HEK293T (cell line): ENCODE results near the gene MSMB.

Source experiments
- FOXM1 ChIP-seq: fragments of 450-650 bp; IDR thresholded peaks from 2 replicates; pipeline ENCODE4 v1.6.1; 2017; ENCODE audit warnings: mild to moderate bottlenecking, borderline replicate concordance
- HDGF ChIP-seq: fragments of 450-650 bp; IDR thresholded peaks from 2 replicates; pipeline ENCODE4 v1.6.1; 2017; ENCODE audit warnings: antibody characterized with exemption, borderline replicate concordance
- SUZ12 ChIP-seq: fragments of 450-650 bp; IDR thresholded peaks from 2 replicates; pipeline ENCODE4 v1.6.1; 2016; ENCODE audit warnings: mild to moderate bottlenecking

GRCh38 chr10:46030091-46030937 is 15.8 kb downstream of the MSMB start, which contains the start of gene NCOA4:
- TF ChIP-seq SUZ12: no peak
- no peak for TF ChIP-seq FOXM1
- no peak for TF ChIP-seq HDGF
